Measurements from ENCODE around the gene ATG9A.
"Not testable (repeated sequence)": the region's sequence is repeated elsewhere in the genome, so short reads cannot be mapped to it uniquely, and the experiment has no call there.

The ATG9A gene

DNA sequence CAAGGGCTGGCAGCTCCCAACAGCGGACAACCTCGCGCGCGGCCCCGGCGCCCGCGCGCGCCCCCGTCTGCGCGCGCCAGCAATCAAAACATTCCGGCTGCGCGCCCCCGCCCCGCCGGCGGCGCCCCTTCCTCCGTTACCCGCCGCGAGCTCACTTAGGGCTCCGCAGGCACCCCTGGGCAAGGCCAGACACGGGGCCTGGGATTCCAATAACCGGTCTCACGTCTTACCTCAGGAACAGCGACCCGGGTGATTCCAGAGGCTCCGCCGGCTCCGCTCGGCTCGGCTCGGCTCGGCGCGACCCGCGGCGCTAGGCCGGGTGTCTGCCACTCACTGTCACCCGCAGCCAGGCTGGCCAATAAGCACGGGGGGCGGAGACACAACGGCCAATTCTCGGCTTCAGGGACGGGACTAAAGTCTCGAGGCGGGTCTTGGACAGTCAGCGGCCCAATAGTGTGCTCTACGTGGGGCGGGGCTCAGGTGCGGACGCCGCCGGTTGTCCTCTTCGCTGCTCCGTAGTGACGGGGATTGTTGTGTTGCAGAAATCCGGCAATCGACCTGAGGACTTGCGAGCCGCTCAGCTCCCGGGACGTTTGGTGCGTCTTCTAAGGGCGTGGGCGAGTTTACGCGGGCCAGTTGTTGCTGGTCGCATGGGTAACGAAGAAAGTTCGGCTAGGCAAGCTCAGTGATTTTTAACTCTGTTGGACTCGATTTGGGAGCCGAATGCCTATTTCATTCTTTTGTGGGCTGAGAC, at the start of gene ATG9A, which contains the start of gene ANKZF1:
ATG9A (minus strand) TSS at position 332 of the 754 bp plus-strand sequence. CDS start 1,612 bp downstream, outside the sequence.
ANKZF1 (plus strand) TSS at position 502 of the 754 bp plus-strand sequence. CDS start 452 bp downstream, outside the sequence.
- peak; percentile 95 to 98 for DNase-seq (ENCODE audit: low read depth in 2 of 2)

GRCh38 chr2:219278655-219279150, 49.3 kb upstream of the ATG9A start:
- DNase-seq (ENCODE audit: low read depth in 2 of 2), result no peak

- peak; percentile 67 to 69 for DNase-seq (ENCODE audit: low read depth in 2 of 2)
Measured at GRCh38 chr2:219277703-219278654, 48.5 kb upstream of the ATG9A start.

GRCh38 chr2:219274361-219274921, 45.0 kb upstream of the ATG9A start:
- no peak for DNase-seq (ENCODE audit: low read depth in 2 of 2)

DNA sequence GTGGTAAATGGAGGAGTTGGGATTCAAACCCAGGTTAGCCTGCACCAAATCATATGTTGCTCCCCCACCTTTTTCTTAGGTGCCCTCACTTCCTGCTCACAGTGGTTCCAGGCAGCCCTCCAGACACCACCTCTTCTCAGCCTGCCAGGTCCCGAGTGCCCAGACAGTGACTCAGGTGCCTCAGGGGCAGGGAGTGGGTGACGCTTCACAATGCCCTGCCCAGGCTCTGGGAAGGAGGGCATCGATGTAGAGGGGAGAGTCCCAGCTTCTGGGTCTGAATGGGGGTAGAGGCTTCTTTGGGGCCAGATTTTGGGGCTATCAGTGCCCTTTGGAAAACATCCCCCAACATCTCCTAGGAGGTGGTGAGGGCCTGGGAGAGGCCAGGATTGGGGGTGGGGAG, 44.5 kb upstream of the ATG9A start:
- DNase-seq (ENCODE audit: low read depth in 2 of 2), result no peak

- DNase-seq (ENCODE audit: low read depth in 2 of 2), result no peak
Measured at GRCh38 chr2:219272995-219273394, 43.6 kb upstream of the ATG9A start.

- no peak for DNase-seq (ENCODE audit: low read depth in 2 of 2)
Measured at GRCh38 chr2:219272356-219272755, 42.9 kb upstream of the ATG9A start.

DNA sequence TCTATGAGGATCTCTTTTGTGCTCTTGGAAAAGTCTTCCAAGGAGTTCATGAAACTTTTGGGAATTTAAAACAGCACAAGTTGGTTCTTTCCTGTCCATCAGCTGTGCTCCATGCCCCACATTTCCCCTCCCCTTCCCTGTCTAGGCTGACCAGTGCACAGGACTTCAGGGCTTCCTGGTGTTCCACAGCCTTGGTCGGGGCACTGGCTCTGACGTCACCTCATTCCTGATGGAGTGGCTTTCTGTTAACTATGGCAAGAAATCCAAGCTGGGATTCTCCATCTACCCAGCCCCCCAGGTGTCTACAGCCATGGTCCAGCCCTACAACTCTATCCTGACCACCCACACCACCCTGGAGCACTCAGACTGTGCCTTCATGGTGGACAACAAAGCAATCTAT, 41.6 kb upstream of the ATG9A start:
- no peak for DNase-seq (ENCODE audit: low read depth in 2 of 2)

GRCh38 chr2:219270055-219270372, 40.6 kb upstream of the ATG9A start:
- DNase-seq (ENCODE audit: low read depth in 2 of 2), result no peak

DNA sequence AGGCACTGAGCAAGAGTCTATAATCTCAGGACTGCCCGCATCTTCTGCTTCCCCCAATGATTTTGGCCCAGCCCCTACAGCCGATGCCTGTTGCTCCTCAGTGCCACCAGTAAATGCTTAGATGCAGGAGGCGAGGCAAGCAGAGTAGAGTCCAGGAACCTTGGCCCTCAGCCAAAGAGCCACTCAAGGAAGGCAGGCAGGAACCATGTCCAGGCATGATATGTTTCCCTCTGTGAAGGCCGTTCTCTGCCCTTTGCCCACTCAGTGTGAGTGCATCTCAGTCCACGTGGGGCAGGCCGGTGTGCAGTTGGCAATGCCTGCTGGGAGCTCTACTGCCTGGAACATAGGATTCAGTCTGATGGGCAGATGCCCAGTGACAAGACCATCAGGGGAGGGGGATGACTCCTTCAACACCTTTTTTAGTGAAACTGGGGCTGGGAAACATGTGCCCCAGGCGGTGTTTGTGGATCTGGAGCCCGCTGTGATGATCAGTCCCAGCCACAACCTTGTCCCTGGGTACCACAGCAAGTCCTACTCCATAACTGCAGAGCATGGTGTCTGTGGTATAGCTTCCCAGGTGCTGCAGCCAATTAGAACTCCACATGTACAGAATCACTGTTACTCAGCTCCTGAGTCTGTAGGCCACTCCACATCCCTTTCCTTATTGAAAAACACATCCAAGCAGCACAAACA, 40.1 kb upstream of the ATG9A start:
- no peak for DNase-seq (ENCODE audit: low read depth in 2 of 2)

DNA sequence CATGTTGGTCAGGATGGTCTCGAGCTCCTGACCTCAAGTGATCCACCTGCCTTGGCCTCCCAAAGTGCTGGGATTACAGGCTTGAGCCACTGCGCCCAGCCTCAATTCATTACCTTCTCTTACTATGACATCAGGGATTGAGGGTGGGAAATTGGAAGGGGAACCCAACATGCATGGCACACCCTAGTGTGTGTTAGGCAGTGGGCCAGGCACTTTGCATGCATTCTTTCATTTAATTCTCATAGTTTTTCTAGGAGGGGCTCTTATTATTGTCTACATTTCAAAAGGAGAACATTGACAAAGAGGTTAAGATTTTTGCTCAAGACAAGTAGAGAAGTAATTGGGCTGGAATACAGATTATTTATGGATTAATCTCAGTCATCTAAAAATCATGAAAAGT, 38.9 kb upstream of the ATG9A start:
- no peak for DNase-seq (ENCODE audit: low read depth in 2 of 2)

- no peak for DNase-seq (ENCODE audit: low read depth in 2 of 2)
Measured at GRCh38 chr2:219266886-219267285, 37.5 kb upstream of the ATG9A start.

- no peak for DNase-seq (ENCODE audit: low read depth in 2 of 2)
Measured at GRCh38 chr2:219266232-219266631, 36.8 kb upstream of the ATG9A start.

- no peak for DNase-seq (ENCODE audit: low read depth in 2 of 2)
Measured at GRCh38 chr2:219261024-219261855, 31.8 kb upstream of the ATG9A start.

DNA sequence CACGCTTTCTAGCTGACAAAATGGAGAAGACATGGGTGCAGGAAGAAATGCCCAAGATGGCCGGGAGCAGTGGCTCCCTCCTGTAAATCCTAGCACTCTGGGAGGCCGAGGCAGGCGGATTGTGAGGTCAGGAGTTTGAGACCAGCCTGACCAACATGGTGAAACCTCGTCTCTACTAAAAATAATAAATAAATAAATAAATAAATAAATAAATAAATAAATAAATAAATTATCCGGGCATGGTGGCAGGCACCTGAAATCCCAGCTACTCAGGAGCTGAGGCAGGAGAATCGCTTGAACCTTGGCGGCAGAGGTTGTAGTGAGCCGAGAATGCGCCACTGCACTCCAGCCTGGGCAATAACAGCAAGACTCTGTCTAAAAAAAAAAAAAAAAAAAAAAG, 29.5 kb upstream of the ATG9A start:
- not testable (repeated sequence) for DNase-seq (ENCODE audit: low read depth in 2 of 2)

DNA sequence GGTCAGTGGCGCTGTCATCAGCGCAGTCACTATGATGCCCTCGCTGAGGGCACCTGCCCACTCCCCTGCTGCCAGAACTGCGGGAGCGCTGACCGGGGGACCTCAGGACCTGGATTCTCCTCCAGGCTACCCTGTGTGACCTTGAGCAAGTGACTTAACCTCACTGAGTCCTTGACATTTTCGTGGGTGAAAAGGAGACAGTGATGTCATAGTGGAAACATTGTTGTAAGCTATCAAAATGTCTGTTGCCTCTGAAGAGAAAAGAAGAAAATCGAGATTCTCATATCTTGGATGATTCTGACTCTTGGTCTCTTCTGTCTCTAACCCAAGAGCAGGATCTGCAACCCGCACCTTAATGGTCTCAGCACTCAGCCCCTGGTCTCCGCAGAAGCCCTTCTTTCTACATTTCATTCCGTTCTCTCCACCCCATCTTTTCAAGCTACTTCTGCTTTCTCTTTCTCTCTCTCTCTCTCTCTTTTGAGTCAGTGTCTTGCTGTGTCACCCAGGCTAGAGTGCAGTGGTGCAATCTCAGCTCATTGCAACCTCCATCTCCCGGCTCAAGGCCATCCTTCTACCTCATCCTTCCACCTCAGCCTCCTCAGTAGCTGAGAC, 25.3 kb upstream of the ATG9A start:
- DNase-seq (ENCODE audit: low read depth in 2 of 2), result no peak

DNA sequence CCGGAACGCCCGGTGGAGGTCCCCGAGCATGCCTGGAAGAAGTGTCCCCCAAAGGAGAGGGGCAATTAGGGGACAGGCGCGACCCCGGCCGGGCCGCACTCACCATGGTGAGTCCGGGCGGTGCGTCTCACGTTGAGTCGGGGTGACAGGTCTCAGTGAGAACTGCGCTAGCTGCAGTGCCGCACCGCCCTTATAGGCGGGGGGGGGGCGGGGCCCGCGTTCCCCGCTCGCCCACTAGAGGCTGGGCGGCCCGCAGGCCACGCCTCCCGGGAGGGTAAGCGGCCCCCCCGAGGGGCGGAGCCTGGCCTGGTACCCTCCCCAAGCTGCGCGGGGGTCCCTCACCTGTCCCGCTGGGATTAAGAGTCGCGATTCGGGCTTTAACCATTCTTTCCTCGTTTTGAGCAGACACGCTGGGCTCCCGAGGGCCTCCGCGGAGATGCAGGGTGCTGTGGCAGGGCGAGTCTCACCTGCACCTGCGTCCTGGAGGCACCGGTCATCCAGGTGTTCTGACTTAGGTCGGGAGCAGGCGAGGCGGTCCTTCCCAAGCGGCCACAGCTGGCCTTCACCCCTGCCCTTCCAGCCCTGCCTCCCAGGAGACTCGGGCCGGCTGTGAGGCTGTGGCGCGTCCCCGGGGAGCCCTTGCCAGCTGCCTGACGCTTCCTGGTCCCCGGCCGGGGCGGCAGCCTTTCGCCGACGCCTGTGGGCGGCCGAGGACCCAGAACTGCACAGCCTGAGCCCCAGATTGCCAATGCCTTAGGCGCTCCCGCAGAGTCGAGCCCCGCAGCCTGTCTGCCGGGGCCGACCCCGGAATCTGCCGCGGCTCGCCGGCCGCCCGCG, 24.5 kb upstream of the ATG9A start, which contains the start of gene TUBA4A:
TUBA4A (minus strand) TSS at position 166 of the 837 bp plus-strand sequence; CDS start at position 106, 60 bp downstream.
- peak; percentile 77 to 87 for DNase-seq (ENCODE audit: low read depth in 2 of 2)

GRCh38 chr2:219252900-219253752, 23.7 kb upstream of the ATG9A start, which contains the start of gene TUBA4B:
TSS of gene TUBA4B (plus strand) at chr2:219253243. CDS start at chr2:219253408, 165 bp downstream.
- DNase-seq (ENCODE audit: low read depth in 2 of 2), result peak in 1 of 2 experiments; percentile 53
